Osteoblast (primary cell): ENCODE data around the gene DMRTB1. TPM values are rescaled to one million over a fixed set of nuclear protein-coding genes. Genes with fewer than 3 reads are reported as not detected.
A peak's percentile ranks its signal among the peaks of the same experiment; 100 is the strongest.

Source experiments
- DNase-seq: peaks from one replicate; pipeline ENCODE4 v3.0.0; 2011; ENCODE audit warnings: low spot score, mixed read lengths; ENCODE audit not compliant: insufficient read length; ENCODE audit errors: missing footprints
- H2AFZ ChIP-seq: 2 replicates; pipeline ENCODE4 v1.6.0; 2011; ENCODE audit warnings: mild to moderate bottlenecking, low read length
- H3K27ac ChIP-seq: 2 replicates; pipeline ENCODE4 v1.5.1; 2011; ENCODE audit warnings: mild to moderate bottlenecking, low read depth, low read length, moderate library complexity
- H3K27me3 ChIP-seq: 2 replicates; pipeline ENCODE4 v1.6.0; 2012; ENCODE audit warnings: mild to moderate bottlenecking, control low read depth, inconsistent platforms, low read length, moderate library complexity; ENCODE audit not compliant: insufficient read depth
- H3K36me3 ChIP-seq: 2 replicates; pipeline ENCODE4 v1.5.1; 2011; ENCODE audit warnings: mild to moderate bottlenecking, low read length, control low read depth, moderate library complexity; ENCODE audit not compliant: insufficient read depth
- H3K4me1 ChIP-seq: 2 replicates; pipeline ENCODE4 v1.5.1; 2011; ENCODE audit warnings: mild to moderate bottlenecking, low read length, control low read depth, moderate library complexity; ENCODE audit not compliant: insufficient read depth
- H3K4me2 ChIP-seq: 2 replicates; pipeline ENCODE4 v1.6.0; 2011; ENCODE audit warnings: mild to moderate bottlenecking, low read length; ENCODE audit not compliant: insufficient read depth
- H3K4me3 ChIP-seq: fragments of 200-600 bp; sonication (generic); 3 replicates; pipeline ENCODE4 v1.5.1; 2012; ENCODE audit warnings: mild to moderate bottlenecking, low read length, inconsistent platforms; ENCODE audit not compliant: insufficient read depth
- H3K79me2 ChIP-seq: 2 replicates; pipeline ENCODE4 v1.6.0; 2012; ENCODE audit warnings: mild to moderate bottlenecking, low read length, control low read depth, inconsistent platforms; ENCODE audit not compliant: insufficient read depth
- H3K9me3 ChIP-seq: 2 replicates; pipeline ENCODE4 v1.5.1; 2011; ENCODE audit warnings: low read depth, low read length, control low read depth
- H4K20me1 ChIP-seq: 2 replicates; pipeline ENCODE4 v1.6.0; 2012; ENCODE audit warnings: mild to moderate bottlenecking, low read length, control low read depth; ENCODE audit not compliant: insufficient read depth
- total RNA-seq: library from RNA; depleted of rRNA; stranded (reverse); fragments of >200 nt; gene quantifications from 2 replicates; pipeline ENCODE4 v1.2.3, GENCODE V29; 2012
- TF ChIP-seq, protein P1 (sequence below): IDR thresholded peaks from 2 replicates; pipeline ENCODE4 v1.5.1; 2011; ENCODE audit warnings: mild to moderate bottlenecking, low read depth, low read length, moderate library complexity; ENCODE audit errors: extremely low read depth

Gene DMRTB1
- total RNA-seq, 1 donor: not detected

DNA sequence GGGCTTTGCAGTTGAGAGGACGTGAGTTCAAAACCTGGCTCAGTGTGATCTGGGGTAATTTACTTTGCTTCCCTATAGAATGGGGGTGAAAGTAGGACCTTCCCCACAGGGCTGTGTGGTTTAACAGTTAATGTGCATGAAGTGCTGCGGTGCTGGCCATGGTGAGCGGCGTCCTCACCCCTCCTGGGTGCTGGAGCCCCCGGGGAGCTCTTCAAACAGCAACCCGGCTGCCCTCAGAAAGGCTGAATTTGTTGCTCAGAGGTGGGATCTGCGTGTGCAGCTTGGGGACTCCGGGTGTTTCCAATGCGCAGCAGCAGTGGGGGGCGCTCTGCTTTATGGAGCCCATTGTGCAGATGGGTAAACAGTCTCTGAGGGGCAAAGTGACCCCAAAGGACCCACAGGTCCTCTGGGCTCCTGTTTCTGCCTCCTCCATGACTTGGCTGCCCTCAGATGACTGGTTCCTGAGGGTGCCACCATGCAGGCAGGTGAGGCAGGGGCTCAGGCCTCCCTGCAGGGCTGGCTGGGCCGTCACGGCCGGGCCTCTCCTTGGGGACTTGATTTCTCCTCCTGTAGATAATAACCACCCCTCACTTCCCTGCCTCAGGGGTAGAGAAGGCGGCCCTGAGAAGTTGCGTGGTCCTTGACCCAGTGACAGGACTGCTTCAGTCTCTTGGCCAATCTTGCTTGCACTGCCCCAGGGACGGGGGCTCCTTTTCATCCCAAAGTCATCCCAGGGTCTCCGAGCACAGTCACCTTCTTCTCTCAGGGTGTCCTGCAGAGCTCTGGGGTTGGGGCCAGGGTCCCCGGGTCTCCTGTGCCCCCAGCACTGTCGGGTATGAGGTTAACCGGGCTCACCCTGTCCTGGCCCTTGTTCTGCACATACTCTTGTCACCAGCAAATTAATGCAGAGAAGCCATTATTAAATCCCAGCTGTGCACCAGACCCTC lies 40.3 kb downstream of the DMRTB1 start:
- Histone ChIP-seq H2AFZ (no peak overlapping the region), H3K4me2 (no peak overlapping the region), H3K9me3 (no peaks in the 10 kb centered on the region), H3K4me3 (no peak overlapping the region), H4K20me1 (no peaks in the 10 kb centered on the region), H3K27me3 (peaks cover 21% of the 10 kb centered on the region), H3K4me1 (peaks cover 13% of the 10 kb centered on the region), H3K36me3 (no peaks in the 10 kb centered on the region), H3K79me2 (no peaks in the 10 kb centered on the region), H3K27ac (no peak overlapping the region)
- TF ChIP-seq, protein P1, sequence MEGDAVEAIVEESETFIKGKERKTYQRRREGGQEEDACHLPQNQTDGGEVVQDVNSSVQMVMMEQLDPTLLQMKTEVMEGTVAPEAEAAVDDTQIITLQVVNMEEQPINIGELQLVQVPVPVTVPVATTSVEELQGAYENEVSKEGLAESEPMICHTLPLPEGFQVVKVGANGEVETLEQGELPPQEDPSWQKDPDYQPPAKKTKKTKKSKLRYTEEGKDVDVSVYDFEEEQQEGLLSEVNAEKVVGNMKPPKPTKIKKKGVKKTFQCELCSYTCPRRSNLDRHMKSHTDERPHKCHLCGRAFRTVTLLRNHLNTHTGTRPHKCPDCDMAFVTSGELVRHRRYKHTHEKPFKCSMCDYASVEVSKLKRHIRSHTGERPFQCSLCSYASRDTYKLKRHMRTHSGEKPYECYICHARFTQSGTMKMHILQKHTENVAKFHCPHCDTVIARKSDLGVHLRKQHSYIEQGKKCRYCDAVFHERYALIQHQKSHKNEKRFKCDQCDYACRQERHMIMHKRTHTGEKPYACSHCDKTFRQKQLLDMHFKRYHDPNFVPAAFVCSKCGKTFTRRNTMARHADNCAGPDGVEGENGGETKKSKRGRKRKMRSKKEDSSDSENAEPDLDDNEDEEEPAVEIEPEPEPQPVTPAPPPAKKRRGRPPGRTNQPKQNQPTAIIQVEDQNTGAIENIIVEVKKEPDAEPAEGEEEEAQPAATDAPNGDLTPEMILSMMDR: no peak
- DNase-seq: peak; percentile 88

- DNase-seq: peak; percentile 81
- Histone ChIP-seq H3K4me2 (no peak overlapping the region), H4K20me1 (no peaks in the 10 kb centered on the region), H3K4me3 (no peak overlapping the region), H3K4me1 (peaks cover 12% of the 10 kb centered on the region), H3K9me3 (no peaks in the 10 kb centered on the region), H3K27ac (no peak overlapping the region), H3K36me3 (no peaks in the 10 kb centered on the region), H3K79me2 (no peaks in the 10 kb centered on the region), H2AFZ (no peak overlapping the region), H3K27me3 (peaks cover 21% of the 10 kb centered on the region)
- TF ChIP-seq, protein P1: no peak
Measured at GRCh38 chr1:53500204-53501064, 41.2 kb downstream of the DMRTB1 start.

GRCh38 chr1:53501065-53502005 lies 42.1 kb downstream of the DMRTB1 start:
- H3K4me1 ChIP-seq: peaks cover 6% of the 10 kb centered on the region
- H3K9me3 ChIP-seq: no peaks in the 10 kb centered on the region
- peaks cover 21% of the 10 kb centered on the region for H3K27me3 ChIP-seq
- H3K36me3 ChIP-seq: no peaks in the 10 kb centered on the region
- H3K4me3 ChIP-seq: no peak overlapping the region
- no peak overlapping the region for H2AFZ ChIP-seq
- no peak overlapping the region for H3K27ac ChIP-seq
- DNase-seq: peak; percentile 79
- H3K4me2 ChIP-seq: no peak overlapping the region
- H3K79me2 ChIP-seq: no peaks in the 10 kb centered on the region
- H4K20me1 ChIP-seq: no peaks in the 10 kb centered on the region
- TF ChIP-seq, protein P1: no peak
